ENCODE results near the gene NISCH.

DNA sequence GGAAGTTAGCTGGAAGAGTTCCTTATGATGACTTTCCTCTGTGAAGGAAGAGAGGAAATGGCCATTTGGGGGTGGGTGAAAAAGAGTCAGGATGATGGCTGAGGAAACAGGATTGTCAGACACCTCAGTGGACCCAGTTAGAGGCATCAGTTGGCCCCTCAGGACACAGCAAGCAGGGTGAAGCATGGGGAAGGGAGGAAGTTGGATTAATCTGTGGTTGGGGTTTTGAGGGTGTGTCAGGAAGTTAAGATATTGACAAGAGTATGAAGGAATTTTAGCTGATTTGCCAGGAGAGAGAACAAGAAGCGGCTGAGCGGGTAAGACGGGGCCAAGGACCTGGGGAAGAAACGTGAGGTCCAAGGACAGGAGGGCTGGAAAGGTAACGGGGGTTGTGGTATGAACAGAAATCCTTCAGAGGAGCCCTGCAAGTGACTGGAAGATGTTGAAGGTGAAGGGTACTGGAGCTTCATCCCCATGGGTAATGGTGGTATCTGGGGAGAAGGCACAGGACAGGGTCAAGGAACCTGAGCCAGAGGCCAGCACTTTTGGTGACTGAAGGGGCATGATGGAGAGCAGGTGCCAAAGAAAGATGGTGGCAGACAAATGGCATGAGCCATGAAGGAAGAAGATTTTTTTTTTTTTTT lies 83.7 kb downstream of the NISCH start:
- TF ChIP-seq, protein P1, sequence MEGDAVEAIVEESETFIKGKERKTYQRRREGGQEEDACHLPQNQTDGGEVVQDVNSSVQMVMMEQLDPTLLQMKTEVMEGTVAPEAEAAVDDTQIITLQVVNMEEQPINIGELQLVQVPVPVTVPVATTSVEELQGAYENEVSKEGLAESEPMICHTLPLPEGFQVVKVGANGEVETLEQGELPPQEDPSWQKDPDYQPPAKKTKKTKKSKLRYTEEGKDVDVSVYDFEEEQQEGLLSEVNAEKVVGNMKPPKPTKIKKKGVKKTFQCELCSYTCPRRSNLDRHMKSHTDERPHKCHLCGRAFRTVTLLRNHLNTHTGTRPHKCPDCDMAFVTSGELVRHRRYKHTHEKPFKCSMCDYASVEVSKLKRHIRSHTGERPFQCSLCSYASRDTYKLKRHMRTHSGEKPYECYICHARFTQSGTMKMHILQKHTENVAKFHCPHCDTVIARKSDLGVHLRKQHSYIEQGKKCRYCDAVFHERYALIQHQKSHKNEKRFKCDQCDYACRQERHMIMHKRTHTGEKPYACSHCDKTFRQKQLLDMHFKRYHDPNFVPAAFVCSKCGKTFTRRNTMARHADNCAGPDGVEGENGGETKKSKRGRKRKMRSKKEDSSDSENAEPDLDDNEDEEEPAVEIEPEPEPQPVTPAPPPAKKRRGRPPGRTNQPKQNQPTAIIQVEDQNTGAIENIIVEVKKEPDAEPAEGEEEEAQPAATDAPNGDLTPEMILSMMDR (conservative IDR thresholded peaks at IDR 0.05; ENCODE audit: low read length) = no peak
- TF ChIP-seq EZH2phosphoT487 (IDR thresholded peaks at IDR 0.05; ENCODE audit: borderline replicate concordance) = no peak
